Stimulated activated naive CD8-positive, alpha-beta T cell treated with anti-CD3 and anti-CD28 coated beads, Interleukin-15, Interleukin-2, amounts not matched to agents 100 U/mL and 50 U/mL, for 24 hours (primary cell): ENCODE results near the gene TMTC3.
"Not testable (repeated sequence)": the region's sequence is repeated elsewhere in the genome, so short reads cannot be mapped to it uniquely, and the experiment has no call there.

Source experiments
- ATAC-seq: fragments of 150-1000 bp; cut with Tn5 transposase; one replicate; pipeline ENCODE4 v1.10.0; 2021
- DNase-seq: peaks from one replicate; pipeline ENCODE4 v3.0.0; 2021

The TMTC3 gene

GRCh38 chr12:88141774-88142609, at the start of gene TMTC3, which contains the start of gene CEP290:
Gene TMTC3 (plus strand): TSS chr12:88142307. CDS start chr12:88148316, 6,009 bp downstream.
Gene CEP290 (minus strand): TSS chr12:88142088. CDS start chr12:88141307, 781 bp downstream.
- ATAC-seq (peak; percentile 99), DNase-seq (peak; percentile 87)

DNA sequence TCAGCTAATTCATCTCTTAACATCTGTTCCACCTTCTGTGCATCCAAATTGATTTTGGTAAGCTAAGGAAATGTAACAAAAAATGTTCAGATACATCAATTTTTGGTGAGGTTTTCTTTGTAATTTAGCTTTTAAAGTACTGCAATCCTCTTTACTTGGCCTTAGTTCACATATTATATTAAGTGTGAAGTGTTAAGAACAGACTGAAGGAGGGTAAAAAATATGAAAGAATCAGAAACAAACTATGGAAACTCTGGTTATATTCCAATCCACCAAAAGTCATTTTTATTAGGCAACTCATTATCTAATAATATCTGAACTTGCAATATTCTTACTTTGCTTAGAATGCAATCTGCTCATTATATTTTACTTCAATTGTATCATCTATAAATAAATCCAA, 49.3 kb upstream of the TMTC3 start:
- DNase-seq (no peak), ATAC-seq (no peak)

DNA sequence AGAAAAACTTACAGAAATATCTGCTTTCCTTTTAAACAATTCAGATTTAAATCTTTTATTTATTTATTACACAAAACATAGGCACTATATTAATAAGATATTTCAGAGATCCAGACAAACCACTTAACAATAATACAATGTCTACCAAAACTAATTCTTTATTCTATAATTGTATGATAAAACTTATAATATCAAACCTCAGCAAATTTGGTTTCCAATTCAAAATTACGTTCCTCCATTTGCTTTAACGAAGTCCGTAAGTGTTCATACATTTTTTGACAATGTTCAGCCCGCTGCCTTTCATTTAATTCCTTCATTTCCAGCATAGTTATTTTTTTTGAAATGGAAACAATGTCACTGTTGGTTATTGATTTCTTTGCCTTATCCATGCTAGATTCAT, 48.5 kb upstream of the TMTC3 start:
- ATAC-seq (no peak), DNase-seq (no peak)

DNA sequence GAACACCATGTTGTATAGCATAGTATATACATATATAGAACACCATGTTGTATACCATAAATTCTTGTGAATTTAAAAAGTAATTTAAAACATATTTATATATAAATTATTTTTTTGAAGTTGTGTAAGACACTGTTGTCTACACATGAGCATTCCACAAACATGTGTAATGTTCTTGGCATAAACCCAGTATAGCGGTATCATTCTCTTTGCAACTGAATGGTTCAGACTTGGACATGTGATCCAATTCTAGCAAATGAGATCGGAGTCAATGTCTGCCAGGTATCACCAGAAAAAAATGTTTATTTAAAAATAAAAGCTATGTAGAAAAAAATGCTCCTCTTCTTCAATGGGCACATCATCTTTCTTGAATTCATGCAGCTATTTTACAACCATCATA, 34.1 kb upstream of the TMTC3 start:
- ATAC-seq (no peak), DNase-seq (no peak)

GRCh38 chr12:88111074-88111652, 30.9 kb upstream of the TMTC3 start:
- ATAC-seq (no peak), DNase-seq (no peak)

DNA sequence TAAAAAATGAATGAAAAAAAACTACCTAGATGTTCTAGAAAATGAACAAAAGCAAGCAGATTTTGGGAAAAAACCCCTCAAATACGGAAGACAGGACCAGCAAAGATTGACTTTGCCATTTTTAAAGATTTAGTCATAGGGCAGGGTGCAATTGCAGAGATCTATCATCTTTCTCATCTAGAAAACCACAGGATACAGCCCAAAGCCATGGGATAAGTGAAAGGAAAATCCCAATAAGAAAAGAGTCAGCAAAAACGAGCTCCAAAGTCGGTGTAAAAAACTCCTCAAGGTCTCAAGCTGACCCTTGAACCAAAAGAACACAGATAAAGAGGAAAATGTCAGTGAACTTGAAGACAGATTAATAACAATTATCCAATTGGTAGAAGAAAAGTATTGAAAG, 28.2 kb upstream of the TMTC3 start:
- DNase-seq (no peak), ATAC-seq (no peak)

DNA sequence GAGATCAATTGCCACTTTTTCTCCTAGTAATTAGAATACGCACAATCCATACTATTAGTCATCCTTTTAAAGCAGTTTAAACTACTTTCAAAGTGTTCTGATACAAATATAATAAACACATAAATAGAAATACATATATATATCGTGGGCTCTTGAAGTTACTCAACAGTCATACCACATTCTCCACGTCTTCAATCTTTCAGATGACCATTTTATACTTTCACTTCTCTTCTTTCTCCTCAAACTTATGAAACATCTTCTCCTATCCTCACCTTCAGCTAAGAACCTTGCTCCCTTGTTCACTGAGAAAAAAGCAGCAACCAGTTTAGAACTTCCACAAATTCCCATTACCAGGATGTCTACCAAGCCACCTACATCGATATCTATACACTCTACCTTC, 19.4 kb upstream of the TMTC3 start:
- DNase-seq (no peak), ATAC-seq (no peak)

DNA sequence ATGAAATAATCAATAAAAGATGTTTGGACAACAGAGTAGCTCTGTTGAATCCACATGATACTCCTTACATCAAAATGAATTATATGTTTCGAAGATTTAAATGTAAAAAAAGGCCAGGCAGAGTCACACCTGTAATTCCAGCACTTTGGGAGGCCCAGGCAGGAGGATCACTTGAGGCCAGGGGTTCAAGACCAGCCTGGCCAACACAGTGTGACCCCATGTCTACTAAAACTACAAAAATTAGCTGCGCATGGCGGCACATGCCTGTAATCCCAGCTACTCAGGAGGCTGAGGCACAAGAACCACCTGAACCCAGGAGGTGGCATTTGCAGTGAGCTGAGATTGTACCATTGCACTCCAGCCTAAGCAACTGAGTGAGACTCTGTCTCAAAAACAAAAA, 15.0 kb upstream of the TMTC3 start:
- DNase-seq (no peak), ATAC-seq (no peak)

GRCh38 chr12:88127855-88128254, 14.3 kb upstream of the TMTC3 start:
- DNase-seq (no peak), ATAC-seq (no peak)

- no peak for DNase-seq
These were observed 9.7 kb upstream of the TMTC3 start for GRCh38 chr12:88132392-88132791.

GRCh38 chr12:88133181-88133580, 8.9 kb upstream of the TMTC3 start:
- DNase-seq, ATAC-seq: not testable (repeated sequence)

More at GRCh38 chr12:88132392-88132791, 9.7 kb upstream of the TMTC3 start:
- ATAC-seq, result no peak

GRCh38 chr12:88139711-88140110, 2.4 kb upstream of the TMTC3 start:
- not testable (repeated sequence) for DNase-seq, ATAC-seq

DNA sequence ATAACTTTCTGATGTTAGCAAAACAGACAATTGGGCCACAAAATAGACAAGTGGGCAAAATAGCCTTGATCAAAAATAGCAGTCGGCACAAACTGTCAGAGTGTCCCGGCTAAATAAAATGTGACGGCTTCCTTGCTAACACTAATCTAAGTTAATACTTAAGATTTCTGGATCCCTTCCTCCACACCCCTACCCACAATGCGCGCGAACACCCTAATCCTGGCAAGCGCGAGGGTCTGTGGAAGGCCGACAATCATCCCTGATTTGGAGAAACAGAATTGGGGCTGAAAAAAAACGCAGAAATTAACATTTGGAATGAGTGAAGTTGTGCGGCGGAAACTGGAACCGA, 708 bp upstream of the TMTC3 start:
- ATAC-seq, result no peak
- DNase-seq, result no peak

- no peak for DNase-seq
- no peak for ATAC-seq
These were observed 494 bp downstream of the TMTC3 start for GRCh38 chr12:88142610-88142991.

- ATAC-seq (no peak), DNase-seq (no peak)
These were observed 1.9 kb downstream of the TMTC3 start for GRCh38 chr12:88144037-88144436.

- ATAC-seq, result no peak
- DNase-seq, result no peak
These were observed 2.7 kb downstream of the TMTC3 start for GRCh38 chr12:88144546-88145468.

- ATAC-seq (no peak), DNase-seq (no peak)
These were observed 3.7 kb downstream of the TMTC3 start for GRCh38 chr12:88145567-88146505.

DNA sequence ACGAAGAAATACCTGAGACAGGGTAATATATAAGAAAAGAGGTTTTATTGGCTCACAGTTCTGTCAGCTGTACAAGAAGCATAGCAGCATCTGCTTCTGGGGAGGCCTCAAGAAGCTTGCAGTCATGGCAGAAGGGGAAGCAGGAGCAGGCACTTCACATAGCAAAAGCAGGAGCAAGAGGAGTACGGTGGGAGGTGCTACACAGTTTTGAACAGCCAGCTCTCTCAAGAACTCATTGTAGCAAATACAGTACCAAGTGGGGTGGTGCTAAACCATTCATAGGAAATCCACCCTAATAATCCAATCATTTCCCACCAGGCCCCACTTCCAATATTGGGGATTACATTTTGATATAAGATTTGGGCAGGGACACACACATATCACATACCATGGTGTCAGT, 8.0 kb downstream of the TMTC3 start:
- ATAC-seq (no peak), DNase-seq (no peak)

DNA sequence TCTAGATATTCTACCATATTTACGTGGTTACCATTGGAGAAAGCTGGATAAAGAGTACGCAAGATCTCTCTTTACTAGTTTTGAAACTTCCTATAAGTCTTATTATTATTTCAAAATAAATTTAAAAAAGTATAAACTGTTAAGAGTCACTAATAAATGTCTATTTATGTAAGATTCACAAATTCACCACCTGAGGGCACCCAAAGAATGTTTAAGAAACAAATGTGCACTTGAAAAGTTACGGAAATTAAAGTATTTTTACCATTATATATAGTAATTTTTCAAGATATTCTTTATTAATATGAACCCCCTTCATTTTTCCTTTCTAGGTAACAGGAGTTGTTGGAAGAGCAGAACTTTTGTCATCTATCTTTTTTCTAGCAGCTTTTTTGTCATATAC, 11.9 kb downstream of the TMTC3 start:
- DNase-seq, result no peak

DNA sequence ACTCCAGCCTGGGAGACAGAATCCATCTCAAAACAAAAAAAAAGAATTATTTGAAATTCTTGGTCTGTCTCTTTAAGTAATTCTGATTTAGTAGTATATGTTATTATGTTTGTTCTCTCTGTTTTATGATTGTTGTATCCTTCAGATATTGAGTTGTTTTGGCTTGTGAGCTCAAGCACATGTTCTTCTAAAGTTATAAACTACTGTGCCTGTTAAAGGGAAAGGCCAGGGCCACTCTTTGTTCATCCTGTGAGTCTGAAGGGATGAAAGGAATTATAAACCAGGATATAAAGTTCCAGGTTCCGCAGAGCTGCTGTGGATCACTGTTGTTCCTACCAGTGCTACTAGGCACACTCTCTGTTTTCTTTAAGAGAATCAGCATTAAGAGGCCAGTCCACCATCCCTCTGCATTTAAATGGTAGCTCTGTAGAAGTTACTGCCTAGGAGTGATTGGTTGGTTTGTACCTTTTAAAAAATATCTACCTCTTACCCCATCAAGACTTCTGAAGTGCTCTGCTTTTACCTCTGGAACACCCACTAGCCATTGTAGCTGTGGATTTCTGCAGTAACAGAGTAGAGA, 14.1 kb downstream of the TMTC3 start:
- DNase-seq, result no peak
- no peak for ATAC-seq

More for the DNA sequence above, 11.9 kb downstream of the TMTC3 start:
- ATAC-seq, result no peak

GRCh38 chr12:88163371-88163770, 21.3 kb downstream of the TMTC3 start:
- ATAC-seq (no peak), DNase-seq (no peak)
